Chondrocyte (in vitro differentiated cells): ENCODE results near the gene SYS1. TPM values are rescaled to one million over a fixed set of nuclear protein-coding genes. Genes with fewer than 3 reads are reported as not detected.

Source experiments
- DNase-seq: peaks from one replicate; pipeline ENCODE4 v3.0.0; 2021; ENCODE audit warnings: mixed read lengths, low spot score
- H3K27ac Mint-ChIP-seq: one replicate; pipeline ENCODE4 v1.8.0; 2021; ENCODE audit warnings: mild to moderate bottlenecking, moderate library complexity, mixed read lengths; ENCODE audit not compliant: unreplicated experiment
- H3K27me3 Mint-ChIP-seq: 2 replicates; pipeline ENCODE4 v1.8.0; 2021; ENCODE audit warnings: low read depth, mixed read lengths
- H3K36me3 Mint-ChIP-seq: 2 replicates; pipeline ENCODE4 v1.8.0; 2021; ENCODE audit warnings: low read depth, mixed read lengths
- H3K4me1 Mint-ChIP-seq: 2 replicates; pipeline ENCODE4 v1.8.0; 2021; ENCODE audit warnings: low read depth, mild to moderate bottlenecking, mixed read lengths
- H3K4me3 Mint-ChIP-seq: one replicate; pipeline ENCODE4 v1.8.0; 2021; ENCODE audit warnings: mild to moderate bottlenecking, moderate library complexity, mixed read lengths; ENCODE audit not compliant: unreplicated experiment
- H3K9me3 Mint-ChIP-seq: 2 replicates; pipeline ENCODE4 v1.8.0; 2021; ENCODE audit warnings: low read depth, mixed read lengths
- CTCF ChIP-seq: fragments of 200-600 bp; sonication (generic); IDR thresholded peaks from 2 replicates; pipeline ENCODE4 v1.5.0; 2021; ENCODE audit warnings: antibody characterized with exemption, mild to moderate bottlenecking, moderate library complexity
- total RNA-seq: library from RNA; stranded (reverse); gene quantifications from 3 replicates; pipeline ENCODE4 v1.2.1, GENCODE V29; 2021

Gene SYS1
- total RNA-seq, 1 donor from 2014 or later = 18.3 TPM

DNA sequence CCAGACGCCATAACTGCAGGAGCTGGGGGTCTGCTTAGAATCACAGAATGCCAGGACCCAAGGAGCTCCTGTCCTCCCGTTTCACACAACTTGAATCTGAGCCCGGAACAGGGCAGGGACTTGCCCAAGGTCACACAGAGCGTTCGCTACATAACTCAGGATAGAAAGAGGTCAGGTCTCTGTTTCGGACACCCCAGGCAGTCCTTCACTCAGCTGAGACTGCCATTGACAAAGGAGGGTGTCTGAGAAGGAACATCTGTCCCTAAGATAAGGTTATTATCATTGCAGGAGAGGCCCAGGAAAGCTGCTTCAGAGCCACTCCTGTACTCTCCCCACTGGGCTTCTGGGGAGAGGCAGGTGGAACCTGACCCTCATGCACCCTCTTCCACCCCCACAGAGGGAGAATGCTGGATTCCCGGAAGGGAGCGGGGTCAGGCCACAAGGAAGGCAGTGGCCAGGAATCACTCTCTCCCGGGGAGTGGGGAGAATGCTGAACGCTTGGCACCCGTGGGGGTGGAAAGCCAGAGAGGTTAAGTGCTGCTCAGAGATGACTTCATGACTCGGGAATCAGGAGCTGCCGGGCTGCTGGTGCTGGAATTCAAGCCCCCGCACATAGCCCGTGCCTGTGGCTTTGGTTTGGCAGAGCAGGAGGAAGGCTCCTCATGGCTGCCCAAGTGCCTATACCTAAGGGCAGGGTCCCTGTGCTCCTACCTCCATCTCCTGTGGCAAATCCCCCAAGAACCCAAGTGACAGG lies 25.4 kb upstream of the SYS1 start:
- Mint-ChIP-seq H3K4me3 (no peak overlapping the region), H3K9me3 (no peaks in the 10 kb centered on the region), H3K36me3 (no peaks in the 10 kb centered on the region), H3K27ac (peak overlapping the region; percentile 96), H3K27me3 (no peaks in the 10 kb centered on the region), H3K4me1 (peaks cover 64% of the 10 kb centered on the region)
- DNase-seq = no peak
- no peak for TF ChIP-seq CTCF

DNA sequence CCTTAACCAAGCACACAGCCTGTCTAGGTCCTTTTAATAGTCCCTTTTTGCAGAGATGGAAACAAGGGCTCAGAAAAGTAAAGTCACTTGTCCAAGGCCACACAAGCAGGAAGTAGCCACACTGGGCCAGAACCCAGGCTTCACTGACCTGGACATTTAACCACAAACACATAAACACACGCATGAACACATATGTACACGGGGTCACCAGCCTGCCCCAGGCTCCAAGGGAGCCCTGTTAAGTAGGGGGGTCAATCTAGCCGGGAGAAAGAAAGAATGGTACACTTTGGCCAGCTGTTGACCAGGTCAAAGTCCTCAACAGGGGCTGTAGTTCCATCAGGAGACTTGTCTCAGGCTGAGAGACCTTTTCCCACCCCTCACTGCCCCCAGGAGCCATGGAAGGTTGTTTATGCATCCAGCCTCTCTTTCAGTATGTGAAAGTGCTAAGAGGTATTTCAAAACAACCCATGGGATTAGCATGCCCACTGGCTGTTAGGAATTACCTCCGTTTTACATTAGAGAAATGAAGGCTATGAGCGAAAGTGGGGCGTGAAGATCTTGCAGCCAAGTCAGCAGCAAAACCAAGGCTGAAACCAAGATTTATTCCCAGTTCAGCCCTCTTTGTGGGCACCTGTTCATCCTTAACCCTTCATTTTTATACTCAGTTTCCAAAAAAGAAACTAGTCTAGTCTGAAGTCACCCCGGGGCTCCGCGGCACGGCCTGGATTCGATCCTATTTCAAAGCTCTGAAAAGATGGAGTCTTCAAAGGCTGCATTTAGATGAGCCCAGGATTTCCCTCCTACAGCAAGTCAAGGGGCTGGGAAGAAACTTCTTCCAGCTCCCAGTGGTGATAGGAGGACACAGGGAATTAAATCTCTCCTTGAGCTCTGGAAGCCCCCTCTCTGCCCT lies 24.6 kb upstream of the SYS1 start:
- no peaks in the 10 kb centered on the region for H3K36me3 Mint-ChIP-seq
- DNase-seq = no peak
- peaks cover 72% of the 10 kb centered on the region for H3K4me1 Mint-ChIP-seq
- H3K27ac Mint-ChIP-seq = peak overlapping the region; percentile 96
- H3K4me3 Mint-ChIP-seq = no peak overlapping the region
- TF ChIP-seq CTCF = no peak
- no peaks in the 10 kb centered on the region for H3K27me3 Mint-ChIP-seq
- no peaks in the 10 kb centered on the region for H3K9me3 Mint-ChIP-seq

DNA sequence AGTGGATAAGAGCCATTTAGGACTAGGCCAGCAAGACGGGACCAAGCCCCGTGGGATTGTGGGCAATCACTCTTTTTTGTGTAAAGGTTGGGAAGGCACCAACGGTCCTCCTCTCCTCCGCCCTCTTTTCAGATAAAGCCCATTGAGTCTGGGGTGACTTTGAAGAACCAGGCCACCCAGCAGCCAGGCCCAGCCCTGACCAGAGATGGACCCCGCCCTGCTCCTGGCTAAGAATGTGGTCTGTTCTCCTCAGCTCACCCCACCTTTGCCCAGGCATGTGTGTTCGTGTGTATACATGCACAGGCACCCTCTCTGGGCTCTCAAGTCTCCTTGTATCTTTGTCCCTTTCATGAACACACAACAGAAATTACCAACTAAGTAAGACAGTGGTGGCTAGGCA lies 23.9 kb upstream of the SYS1 start:
- H3K27me3 Mint-ChIP-seq = no peaks in the 10 kb centered on the region
- H3K27ac Mint-ChIP-seq = no peak overlapping the region
- no peak overlapping the region for H3K4me3 Mint-ChIP-seq
- H3K4me1 Mint-ChIP-seq = peaks cover 80% of the 10 kb centered on the region
- TF ChIP-seq CTCF = no peak
- no peaks in the 10 kb centered on the region for H3K36me3 Mint-ChIP-seq
- H3K9me3 Mint-ChIP-seq = no peaks in the 10 kb centered on the region
- no peak for DNase-seq

GRCh38 chr20:45339799-45340198 lies 23.2 kb upstream of the SYS1 start:
- Mint-ChIP-seq H3K9me3 (no peaks in the 10 kb centered on the region), H3K4me1 (peaks cover 87% of the 10 kb centered on the region), H3K27me3 (no peaks in the 10 kb centered on the region), H3K4me3 (no peak overlapping the region), H3K36me3 (no peaks in the 10 kb centered on the region), H3K27ac (no peak overlapping the region)
- DNase-seq = no peak
- TF ChIP-seq CTCF = no peak

GRCh38 chr20:45340236-45340847 lies 22.6 kb upstream of the SYS1 start:
- no peaks in the 10 kb centered on the region for H3K36me3 Mint-ChIP-seq
- H3K27ac Mint-ChIP-seq = no peak overlapping the region
- H3K9me3 Mint-ChIP-seq = no peaks in the 10 kb centered on the region
- TF ChIP-seq CTCF = no peak
- H3K27me3 Mint-ChIP-seq = no peaks in the 10 kb centered on the region
- DNase-seq = no peak
- no peak overlapping the region for H3K4me3 Mint-ChIP-seq
- peaks cover 90% of the 10 kb centered on the region for H3K4me1 Mint-ChIP-seq
